HTR-8/SVneo (cell line): ENCODE measurements around the gene APOBEC3F.
"Not testable (repeated sequence)": the region's sequence is repeated elsewhere in the genome, so short reads cannot be mapped to it uniquely, and the experiment has no call there.

ENCODE experiments used
- DNase-seq: peaks from one replicate; pipeline ENCODE4 v3.0.0; 2011; ENCODE audit warnings: low spot score, mixed read lengths; ENCODE audit not compliant: insufficient read length
- FAIRE-seq: peaks from 2 replicates; lab custom pipeline; 2011; peaks lifted over from hg19 to GRCh38; lab: Jason Lieb, UNC

The APOBEC3F gene

DNA sequence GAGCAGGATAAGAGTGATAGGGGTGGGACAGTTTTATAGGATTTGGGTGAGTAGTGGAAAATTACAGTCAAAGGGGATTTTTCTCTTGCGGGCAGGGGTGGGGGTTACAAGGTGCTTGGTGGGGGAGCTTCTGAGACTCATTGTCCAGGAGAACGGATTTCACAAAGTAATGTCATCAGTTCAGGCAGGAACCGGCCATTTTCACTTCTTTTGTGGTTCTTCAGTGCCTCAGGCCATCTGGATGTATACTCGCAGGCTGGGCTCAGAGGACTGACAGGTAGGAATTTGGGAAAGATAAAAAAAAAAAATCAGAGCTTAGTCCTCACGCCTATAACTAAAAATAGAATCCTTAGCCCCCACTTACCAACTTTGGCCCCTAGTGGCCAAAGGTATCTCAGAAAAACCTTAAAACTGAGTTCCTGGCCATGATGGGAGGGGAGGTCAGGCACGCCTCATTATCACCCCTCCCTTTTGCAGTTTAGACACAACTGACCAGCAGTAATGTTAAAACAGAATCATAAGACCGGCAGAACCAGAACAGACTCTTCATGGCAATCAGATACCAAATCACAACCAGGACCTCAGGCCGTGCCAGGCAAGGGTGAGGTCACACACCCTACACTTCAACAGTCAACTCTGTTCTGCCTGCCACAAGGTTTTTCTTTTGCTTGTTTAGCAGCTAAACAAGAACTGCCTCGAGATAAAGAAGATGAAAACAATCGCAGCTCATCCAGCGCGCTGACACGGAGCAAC is 27.5 kb downstream of the APOBEC3F start:
- DNase-seq: no peak
- no peak for FAIRE-seq

DNA sequence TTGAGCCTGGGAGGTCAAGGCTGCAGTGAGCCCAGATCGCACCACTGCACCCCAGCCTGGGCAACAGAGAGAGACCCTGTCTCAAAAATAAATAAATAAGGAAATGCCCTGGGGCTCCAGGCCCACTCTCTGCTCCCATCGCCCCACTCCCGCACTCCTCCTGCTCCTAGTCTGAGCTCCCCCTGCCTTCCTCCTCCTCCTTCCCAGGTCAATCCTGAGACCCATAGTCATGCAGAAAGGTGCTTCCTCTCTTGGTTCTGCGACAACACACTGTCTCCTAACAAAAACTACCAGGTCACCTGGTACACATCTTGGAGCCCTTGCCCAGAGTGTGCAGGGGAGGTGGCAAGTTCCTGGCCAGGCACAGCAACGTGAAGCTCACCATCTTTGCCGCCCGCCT is 29.5 kb downstream of the APOBEC3F start:
- no peak for FAIRE-seq
- DNase-seq: no peak

DNA sequence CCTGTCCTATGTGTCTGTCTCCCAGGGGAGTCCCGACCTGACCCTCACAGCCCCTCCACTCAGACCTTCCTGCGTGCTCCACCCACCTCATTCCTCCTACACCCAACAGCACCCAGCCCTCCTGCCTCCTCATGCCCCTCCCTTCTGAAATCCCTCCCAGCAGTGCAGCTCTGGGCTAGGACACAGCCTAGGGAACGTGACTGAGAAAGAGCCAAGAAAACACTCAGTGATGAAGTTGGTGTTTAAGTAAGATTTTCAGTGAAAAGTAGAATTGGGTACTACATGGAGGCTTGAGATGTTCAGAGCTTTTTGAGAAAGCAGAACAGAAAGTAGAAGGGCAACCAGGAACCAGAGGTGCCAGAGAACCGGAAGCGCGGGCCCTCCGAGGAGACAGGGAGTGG is 31.9 kb downstream of the APOBEC3F start:
- FAIRE-seq, DNase-seq: not testable (repeated sequence)

DNA sequence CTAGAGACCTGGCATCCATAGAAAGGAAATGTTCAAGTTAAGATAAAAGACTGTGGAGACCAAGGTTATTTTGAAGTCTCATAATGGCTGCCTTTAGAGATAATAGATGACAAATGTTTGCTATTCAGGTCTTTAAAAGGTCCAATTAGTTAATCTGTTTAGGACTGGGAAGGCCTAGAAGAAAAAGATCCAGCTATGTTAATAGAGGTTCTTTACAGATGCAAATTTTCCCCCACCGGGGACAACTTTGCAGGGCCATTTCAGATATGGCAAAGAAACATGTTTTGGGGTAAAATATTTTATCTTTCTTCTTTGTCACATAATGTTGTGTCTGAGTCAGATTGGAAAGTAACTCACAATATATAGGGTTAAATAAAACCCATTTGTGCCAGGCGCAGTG is 33.3 kb downstream of the APOBEC3F start:
- no peak for DNase-seq
- no peak for FAIRE-seq

DNA sequence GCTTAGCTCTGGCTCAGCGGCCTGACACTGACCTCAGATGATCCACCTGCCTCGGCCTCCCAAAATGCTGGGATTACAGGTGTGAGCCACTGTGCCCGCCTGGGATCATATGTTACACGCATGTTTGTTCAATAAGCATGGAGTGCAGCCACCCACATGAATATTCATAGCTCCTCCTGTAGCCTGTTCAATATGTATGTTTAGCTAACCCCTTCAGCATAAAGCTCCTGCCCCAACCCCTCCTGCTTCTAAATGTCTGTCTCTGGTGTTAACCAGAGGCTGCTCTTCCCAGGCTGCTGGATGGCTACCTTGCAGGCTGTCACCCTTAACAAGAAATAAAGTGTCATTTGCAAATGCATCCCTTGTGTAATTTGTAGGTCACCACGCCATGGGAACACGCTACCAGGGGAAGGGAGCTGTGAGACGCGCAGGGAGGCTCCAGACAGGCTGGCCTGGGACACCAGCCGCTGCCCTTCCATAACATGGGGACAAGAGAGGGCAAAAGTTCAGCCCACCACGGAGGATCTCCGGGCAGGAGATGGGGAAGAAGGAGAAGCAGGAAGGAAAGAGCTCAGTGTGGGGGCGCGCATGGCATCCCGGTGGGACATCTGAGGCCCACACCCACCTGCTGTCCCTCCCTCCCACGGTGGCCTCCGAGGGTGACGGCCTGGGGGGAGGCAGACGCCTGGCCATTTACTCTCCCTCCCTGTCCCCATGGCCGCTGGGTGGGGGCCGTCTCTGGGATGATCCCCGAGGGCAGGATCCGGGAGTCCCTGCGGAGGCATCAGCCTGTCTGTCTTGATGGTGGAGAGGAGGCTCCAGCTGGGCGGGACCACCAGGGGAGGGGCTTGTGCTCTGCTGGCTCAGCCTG is 35.7 kb downstream of the APOBEC3F start:
- FAIRE-seq, DNase-seq: not testable (repeated sequence)

DNA sequence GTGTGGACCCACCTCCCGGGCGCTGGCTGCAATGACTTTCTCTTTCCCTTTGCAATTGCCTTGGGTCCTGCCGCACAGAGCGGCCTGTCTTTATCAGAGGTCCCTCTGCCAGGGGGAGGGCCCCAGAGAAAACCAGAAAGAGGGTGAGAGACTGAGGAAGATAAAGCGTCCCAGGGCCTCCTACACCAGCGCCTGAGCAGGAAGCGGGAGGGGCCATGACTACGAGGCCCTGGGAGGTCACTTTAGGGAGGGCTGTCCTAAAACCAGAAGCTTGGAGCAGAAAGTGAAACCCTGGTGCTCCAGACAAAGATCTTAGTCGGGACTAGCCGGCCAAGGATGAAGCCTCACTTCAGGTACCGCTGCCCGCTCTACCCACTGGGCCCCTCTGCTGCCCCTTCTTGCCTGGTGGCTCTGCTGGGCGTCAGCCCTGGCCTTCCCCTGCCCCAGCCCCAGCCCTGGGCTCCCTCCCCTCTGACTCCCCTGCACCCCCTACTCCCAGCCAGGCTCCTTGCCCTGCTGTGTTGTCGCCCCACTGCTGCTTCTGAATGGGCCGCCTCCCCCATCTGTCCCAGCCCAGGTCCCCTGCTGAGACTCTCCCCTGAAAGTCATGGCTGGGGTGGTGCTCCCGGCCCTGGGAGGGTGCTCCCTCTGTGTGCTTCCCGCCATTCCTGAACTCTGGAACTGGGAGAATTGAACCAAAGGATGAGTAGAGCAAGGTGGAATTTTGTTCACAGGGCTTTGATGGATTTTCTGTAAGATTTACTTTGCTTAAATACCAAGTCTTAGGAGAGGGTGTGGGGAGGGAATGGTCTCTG is 36.6 kb downstream of the APOBEC3F start, which contains the start of gene APOBEC3G:
TSS of gene APOBEC3G (plus strand) at position 250 of the 815 bp plus-strand sequence. CDS start at position 337, 87 bp downstream.
- not testable (repeated sequence) for FAIRE-seq, DNase-seq

DNA sequence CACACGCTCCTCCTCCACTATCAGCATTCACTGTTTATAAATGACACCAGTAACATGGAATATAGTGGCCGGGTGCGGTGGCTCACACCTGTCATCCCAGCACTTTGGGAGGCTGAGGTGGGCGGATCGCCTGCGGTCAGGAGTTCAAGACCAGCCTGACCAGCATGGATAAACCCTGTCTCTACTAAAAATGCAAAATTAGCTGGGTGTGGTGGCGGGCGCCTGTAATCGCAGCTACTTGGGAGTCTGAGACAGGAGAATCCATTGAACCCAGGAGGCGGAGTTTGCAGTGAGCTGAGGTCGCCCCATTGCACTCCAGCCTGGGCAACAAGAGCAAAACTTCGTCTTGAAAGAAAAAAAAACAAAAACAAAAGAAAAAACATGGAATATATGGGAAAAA is 37.2 kb downstream of the APOBEC3F start:
- FAIRE-seq, DNase-seq: not testable (repeated sequence)

DNA sequence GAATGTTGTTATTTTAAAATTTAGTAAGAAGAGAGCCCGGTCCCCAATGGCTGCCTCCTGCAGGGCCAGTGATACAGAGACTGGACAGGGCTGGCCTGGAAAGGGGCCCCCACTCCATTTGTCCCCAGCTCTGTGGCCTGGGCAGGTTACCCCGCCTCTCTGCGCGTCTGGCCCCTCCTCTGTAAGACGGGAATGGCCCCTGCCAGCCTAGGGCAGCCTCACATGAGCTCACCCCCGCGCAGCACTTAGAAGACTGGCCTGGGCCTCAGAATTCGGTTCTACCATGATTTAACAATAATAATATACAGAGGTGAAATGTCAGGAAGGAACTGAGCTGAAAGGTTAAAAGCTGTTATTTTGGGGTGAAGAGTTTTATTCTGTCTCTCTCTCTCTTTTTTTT is 37.7 kb downstream of the APOBEC3F start:
- DNase-seq: no peak
- no peak for FAIRE-seq

DNA sequence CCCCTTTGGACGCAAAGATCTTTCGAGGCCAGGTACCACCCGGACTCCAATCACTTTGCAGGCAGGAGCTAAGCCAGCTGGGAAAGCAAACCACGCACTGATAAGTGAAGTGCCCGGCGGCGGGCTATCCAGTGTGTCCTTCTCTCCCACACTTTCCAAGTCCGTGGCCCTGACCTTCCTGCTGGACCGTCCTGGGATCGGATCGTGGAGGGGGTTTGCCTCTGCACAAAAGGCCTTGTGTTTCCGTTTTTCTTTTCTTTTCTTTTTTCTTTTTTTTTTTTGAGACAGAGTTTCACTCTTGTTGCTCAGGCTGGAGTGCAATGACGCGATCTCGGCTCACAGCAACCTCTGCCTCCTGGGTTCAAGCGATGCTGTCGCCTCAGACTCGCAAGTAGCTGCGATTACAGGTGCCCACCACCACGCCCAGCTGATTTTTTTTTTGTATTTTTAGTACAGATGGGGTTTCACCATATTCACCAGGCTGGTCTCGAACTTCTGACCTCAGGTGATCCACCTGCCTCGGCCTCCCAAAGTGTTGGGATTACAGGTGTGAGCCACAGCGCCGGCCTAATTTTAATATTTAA is 38.5 kb downstream of the APOBEC3F start:
- not testable (repeated sequence) for FAIRE-seq, DNase-seq

DNA sequence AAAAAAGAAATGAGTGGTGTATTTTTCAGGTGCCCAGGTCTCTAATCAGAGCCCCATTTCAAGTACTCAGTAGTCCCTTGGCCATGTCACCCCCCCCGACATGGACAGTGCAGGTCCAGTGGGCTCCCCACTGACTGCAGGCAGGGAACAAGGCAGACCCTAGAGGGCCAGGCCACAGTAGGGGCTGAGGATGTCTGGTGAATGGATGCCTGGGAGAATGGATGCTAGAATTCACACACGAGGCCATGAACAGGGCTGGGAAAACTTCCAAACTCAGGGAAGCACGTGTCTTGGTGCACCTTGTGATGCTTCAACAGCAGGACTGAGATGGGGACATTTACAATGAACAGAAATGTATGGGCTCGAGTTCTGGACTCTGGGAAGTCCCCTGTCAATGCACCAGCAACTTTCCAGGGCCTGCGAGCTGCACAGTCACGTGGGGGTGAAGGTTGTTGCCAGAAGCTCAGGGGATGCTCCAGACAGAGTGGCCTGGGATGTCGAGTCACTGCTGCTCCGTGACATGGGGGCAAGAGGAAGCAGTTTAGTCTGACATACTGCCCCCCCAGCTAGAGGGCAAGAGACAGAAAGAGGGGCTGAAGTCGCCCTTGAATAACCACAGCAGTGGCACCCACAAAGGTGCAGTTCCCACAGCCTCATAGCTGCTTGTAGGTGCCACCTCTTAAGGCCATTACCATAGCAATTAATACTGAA is 39.5 kb downstream of the APOBEC3F start:
- peak; percentile 4 for FAIRE-seq
- no peak for DNase-seq

DNA sequence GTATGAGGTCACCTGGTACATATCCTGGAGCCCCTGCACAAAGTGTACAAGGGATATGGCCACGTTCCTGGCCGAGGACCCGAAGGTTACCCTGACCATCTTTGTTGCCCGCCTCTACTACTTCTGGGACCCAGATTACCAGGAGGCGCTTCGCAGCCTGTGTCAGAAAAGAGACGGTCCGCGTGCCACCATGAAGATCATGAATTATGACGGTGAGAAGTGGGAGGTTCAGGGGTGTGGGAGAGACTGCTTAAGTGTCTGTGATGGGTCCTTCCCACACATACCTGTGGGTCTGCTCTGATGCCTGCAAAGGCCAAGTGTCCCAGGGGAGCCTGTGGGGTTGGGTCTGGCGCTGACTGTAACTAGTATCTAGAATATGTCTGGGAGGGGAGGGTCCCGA is 40.4 kb downstream of the APOBEC3F start:
- no peak for DNase-seq

DNA sequence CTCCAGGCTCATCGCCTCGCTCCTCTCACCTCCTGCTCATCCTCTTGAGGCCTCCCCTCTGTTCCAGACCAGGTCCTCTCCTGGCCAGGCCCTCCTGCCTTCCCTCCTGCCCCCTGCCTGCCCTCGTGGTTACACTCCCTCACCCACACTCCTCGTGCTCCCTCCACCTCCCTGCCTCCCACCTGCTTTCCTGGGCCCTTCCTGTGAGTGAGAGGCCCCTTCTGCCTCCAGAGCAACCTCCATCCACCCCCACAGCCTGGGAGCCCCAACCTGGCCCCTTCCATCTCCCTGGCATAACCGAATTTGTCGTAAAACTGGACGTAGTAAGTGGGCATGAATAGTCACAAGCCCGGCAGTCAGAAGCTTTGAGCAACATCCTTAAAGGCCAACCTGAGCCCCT is 40.9 kb downstream of the APOBEC3F start:
- no peak for DNase-seq
- no peak for FAIRE-seq

More for the DNA sequence above, 40.4 kb downstream of the APOBEC3F start:
- FAIRE-seq: no peak

DNA sequence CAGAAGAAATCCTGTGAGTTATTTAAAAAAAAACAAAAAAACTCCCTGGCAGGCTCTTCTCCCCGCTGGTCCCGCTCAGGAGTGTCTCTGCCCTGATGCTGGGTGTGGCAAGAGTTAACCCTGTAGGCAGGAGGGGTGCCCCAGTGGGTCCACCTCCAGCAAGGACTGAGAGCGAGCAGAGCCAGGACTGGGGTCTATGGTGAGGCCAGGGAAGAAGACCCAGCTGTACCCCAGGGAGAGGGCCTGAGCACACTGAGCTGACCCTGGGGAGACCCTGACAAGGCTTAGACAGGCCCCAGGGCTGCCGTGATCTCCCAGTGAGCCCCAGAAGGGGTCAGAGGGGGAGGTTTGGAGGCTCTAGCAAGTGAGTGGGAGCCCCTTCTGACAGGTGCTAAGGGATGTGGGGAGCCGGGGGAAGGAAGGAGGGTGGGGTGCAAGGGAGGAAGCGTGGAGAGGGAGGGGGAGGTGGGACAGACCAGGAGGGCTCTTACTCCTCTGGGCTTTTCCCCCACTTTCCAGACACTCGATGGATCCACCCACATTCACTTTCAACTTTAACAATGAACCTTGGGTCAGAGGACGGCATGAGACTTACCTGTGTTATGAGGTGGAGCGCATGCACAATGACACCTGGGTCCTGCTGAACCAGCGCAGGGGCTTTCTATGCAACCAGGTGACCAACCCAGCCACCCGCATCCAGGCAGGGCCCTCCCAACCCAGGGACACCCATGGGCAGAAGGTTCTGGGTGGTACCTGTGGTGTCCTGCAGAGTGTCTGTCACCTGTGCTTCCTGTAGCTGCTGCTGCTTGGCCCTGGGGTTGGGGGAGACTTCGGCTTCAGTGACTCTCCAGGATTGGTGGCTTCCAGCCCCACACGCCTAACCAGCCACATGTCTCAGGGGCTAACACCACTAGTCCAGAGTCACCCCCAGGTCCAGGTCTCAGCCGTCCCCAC is 42.8 kb downstream of the APOBEC3F start:
- FAIRE-seq: no peak
- DNase-seq: no peak

DNA sequence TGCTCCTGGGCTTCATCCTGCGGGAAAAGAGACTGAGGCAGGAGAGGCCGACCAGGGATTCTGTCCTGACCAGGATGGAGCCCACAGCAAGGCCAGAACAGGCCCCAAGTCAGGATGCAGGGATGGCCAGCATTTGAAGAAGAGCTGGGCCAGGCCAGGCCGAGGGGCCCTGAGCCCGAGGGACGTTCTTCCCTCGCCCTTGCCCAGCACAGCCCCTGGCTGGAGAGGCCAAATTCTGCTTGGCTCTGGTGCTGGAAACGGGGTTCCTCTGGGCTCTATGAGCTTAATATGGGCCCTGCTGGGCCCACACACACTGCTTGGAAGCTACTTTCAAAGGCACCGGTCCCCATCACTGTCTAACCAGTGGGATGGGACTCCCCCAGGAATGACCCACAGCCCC is 44.0 kb downstream of the APOBEC3F start:
- no peak for FAIRE-seq
- DNase-seq: no peak

DNA sequence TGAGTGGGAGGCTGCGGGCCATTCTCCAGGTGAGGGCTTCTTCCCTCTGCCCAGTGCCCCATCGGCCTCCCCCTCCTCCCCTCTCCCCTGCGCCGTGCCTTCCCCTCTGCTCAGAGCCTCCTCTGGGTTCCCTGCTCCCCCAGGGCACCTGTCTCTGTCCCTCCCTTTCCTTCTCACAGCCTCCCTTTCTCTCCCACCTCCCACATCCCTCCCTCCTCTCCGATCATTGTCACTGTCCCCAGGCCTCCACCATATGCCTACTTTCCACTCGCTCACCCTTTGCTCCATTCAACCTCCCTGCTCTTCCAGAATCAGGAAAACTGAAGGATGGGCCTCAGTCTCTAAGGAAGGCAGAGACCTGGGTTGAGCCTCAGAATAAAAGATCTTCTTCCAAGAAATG is 46.4 kb downstream of the APOBEC3F start:
- DNase-seq: no peak
- no peak for FAIRE-seq

DNA sequence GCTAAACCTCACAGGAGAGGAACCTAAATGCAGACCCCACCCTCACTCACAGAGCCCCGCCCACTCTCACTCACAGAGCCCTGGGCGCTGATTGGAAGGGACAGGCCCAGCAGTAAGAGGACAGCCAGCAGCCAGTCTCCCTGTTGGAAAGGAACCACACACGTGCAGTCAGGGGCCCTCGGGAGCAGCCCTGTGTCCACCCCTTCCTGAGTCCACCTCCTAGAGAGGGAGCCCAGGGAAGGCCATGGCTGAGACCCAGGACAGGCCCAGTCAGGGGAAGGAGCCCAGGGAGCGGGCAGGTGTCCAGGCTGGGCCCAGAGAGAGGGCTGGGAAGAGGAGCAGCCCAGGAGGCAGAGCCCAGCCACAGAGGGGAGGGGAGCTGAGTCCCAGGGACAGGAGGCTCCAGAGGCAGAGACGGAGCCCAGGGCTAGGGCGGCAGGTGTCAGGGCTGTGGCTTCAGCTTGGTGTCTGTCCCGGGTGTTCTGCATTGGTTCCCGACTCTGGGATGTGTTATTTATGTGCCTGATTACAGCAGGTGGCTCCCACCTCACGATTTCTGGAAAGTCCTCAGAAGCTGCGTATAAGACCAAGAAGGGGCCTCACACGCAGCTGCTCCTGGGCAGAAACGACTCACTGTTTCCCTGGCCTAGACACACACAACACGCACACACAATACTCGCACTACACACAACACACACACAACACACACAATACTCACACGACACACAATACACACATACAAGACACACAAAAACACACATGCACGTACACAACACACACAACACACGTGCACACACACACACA is 47.4 kb downstream of the APOBEC3F start:
- FAIRE-seq (no peak), DNase-seq (no peak)

DNA sequence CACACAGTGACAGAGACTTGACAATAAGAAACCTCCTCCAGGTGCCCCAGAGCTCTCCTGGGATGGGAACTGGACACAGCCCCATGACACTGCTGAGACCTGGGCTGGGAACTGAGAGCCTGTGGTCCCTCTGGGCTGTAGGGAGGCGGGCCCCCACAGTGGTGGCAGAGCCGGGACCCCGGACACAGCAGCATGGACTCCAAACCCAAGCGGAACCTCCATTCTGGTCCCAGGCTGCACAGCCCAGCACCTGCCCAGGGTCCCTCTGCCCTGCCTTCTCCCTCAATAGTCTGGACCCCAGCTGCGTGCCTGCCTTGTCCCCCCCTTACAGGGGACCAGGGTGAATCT is 48.0 kb downstream of the APOBEC3F start:
- FAIRE-seq: no peak
- DNase-seq: no peak

DNA sequence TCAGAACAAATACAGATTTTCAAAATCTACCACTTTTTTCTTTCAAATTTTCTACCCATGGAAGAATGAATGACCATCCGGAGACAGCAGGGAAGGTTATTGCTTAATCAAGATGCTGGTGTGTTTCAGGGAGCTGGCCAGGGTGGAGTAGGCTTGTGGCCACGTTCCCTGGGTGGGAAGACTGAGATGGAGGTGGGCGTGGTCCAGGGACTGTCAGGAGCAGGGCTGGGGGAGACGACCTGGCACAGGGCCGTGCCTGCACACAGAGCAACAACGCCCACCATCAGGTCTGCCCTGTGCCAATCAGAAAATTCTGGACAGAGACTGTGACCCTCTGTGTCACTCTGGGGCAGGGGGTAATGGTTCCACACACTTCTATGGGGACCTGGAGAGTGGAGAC is 49.3 kb downstream of the APOBEC3F start:
- no peak for FAIRE-seq
- no peak for DNase-seq
